Measurements from ENCODE around the gene OFD1.
"Not testable (repeated sequence)": the region's sequence is repeated elsewhere in the genome, so short reads cannot be mapped to it uniquely, and the experiment has no call there.

The OFD1 gene

DNA sequence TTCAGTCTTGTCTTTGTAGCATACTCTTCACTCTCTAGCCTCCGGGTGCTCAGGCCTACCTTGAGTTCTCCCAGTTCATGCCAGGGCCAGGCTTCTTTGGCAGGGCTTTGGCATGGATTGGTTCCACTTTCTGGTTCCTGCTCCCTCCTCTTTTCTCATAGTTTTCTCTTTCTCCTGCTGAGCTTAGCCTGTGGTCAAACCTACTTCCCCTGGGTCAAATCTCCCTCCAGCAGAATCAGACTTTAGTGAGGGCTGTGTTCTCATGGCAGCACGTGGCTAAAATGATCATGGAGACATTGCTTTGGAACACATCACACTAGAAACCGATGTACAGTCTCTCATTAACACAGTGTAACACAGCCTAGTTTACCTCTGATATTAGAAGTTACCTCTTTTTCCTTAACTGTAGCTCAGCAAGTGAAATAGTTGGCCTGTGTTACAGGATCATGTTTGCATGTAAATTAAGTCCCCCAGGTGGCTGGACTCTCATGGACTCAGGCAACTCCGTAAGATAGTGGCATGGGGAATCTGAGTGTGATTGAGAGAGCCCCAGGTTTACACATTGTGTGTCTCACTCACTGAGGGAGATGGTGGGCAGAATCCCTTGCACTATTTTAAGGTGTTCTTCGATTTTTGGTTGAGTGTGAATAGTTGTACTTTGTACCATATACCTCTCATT, 32.3 kb upstream of the OFD1 start:
- DNase-seq = no peak

DNA sequence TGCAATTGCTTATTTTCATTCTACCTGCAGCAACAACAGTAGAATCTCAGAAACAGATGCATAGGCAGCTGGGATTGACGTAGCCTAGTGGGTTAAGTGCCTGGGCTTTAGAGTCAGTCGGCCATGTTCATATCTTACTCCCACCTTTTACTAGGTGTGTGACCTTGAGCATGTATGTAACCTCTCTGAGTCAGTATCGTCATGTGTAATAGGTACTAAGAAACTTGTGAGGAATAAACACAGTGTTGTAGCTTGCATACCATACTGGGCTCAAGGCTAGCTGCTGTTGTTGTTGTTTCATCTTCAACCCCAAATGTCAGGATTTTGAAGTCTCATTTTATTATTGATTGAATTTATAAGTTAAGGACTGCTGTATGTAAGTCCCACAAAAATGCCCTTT, 31.4 kb upstream of the OFD1 start:
- no peak for DNase-seq

DNA sequence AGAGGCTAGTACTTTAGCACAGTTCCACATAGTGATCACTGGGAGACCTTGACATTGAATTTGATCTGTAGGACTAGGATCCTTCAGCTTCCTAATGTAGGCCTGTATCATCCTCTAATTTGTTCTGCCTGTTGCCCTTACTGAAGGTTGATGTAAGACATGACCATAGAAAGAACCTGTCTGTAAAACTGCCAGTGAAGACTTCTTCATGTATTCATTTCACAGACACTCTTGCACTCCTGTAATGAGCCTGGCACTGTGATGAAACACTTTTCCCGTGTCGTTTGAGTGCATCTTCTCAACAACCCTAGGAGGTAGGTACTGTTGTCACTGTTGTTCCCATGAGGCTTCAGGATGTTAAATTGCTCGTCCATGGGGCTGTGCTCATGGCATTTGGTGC, 31.0 kb upstream of the OFD1 start:
- no peak for DNase-seq

DNA sequence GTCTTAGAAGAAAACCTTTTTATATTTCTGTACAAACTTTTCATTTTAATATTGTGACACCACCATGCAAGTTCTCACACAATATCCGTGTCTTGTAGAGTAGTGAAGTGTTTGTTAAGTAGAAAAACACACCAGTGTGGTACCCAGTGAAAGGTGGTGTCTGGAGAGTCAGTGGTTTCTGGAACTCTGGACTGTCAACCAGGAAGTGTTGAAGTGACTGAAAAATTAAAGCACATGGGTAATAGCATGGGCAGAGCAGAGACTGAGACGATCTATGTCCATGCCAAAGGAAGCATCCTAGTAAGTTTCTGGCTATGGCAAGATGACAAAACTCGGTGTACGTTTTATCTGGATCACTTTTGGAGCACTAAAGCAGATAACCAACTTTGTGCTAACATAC, 23.4 kb upstream of the OFD1 start:
- DNase-seq = no peak

DNA sequence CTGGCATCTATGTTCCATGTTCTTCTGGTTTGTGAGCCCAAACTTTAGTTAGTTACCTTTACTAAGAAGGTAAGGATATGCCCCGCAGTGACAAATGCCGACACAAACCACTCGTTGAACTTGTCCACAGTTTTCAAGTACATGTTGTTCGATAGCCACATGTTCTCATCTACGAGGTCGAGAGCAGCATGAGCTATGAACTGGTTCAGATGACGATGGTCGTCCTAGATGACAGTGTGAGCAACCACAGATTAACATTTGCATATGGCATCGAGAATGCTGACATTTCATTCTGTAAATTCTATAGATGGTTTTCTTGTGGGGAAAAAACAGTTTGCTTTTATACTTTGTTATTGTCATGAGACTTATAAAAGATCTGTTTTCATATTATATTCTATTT, 18.1 kb upstream of the OFD1 start:
- DNase-seq = no peak

DNA sequence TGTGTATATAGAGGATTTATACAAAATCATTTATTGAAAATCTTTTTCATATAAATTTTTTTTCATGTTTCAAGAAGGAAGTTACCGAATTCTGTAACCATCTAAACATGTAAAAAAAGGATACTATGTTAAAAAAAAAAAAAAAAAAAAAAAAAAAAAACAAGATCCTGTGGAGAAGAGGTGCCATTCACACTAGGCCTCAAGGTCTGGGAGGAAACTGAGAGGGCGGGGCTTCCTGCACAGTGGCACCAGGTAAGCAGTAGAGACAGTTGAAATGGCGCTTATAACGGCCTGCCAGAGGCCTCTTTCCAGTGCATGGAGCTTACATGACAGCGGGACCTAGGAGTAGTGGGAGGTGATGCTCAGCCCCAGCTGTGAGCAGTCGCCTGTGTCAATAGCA, 17.6 kb upstream of the OFD1 start:
- no peak for DNase-seq

DNA sequence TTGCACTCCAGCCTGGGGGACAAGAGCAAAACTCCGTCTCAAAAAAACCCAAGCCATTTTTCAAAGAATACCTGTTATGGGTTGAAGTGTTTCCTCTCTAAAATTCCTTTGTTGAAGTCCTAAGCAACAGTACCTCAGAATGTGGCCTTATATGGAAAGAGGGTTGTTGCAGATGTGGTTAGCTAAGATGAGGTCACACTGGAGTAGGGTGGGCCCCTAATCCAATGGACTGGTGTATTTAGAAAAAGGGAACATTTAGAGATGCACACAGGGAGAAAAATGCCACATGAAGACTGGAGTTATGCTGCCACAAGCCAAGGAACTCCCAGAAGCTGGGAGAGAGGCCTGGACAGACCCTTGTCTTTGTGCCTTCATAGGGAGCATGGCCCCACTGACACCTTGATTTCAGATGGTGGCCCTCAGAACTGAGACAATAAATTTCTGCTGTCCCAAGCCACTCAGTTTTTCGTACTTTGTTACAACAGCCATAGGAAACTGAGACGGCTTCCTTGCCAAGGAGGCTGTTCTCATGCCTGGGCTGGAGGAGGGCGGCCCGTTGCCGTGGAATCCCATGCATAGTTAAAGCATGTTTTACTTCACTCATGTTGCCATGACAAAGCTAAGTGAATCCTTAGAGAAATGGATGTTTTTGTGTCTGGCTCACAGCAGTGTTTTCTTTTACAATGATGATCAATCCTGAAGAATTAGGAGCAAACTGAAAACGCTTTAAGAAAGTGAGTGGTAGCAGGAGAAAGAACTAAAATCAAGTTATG, 16.7 kb upstream of the OFD1 start:
- DNase-seq = no peak

DNA sequence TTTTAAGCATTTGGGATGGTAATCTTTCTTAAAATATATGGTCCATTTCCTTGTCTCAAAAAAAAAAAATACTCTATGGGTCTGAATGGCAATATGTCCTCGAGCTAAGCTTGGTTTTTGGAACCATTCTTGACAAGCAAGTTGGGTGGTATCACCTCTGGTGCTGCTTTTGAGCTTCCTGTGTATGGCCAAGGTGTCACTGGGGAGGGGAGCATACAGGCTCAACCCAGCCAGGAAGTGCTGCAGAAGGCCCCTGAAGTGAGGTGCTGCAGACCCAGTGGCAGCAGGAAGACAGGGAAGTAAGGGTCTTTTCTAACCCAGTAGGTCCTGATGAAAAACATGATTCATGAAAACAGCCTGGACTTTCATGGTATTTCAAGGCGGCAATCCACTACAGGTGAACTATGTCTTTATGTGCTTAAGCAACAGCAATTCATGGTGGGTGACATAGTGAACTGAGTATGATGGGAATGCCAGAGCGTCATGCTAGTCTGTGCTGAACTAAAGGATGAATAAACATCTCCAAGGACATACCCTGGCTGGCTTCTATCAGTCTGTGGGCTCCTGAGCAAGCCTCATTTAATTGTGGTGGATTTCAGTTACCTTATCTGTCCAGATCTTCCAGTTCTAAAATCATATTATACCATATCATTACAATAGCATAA, 15.2 kb upstream of the OFD1 start:
- DNase-seq = no peak

DNA sequence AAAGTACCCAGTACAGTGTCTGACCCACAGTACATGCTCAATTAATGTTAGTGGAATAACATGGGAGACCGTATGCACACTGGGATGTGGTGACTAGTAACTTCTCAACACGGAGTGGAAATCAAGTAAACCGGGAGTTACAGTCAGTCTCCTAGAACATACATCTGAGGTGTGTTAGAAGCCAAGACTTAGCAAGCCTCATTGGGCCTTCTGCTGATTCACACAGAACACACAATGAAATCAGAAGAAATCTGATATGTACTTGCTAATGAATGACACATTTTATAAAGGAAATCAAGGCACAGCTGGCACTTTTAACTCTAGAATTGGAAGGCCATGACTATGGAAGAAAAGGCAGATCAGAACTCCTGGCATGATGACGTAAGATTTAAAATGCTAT, 13.2 kb upstream of the OFD1 start:
- DNase-seq = no peak

DNA sequence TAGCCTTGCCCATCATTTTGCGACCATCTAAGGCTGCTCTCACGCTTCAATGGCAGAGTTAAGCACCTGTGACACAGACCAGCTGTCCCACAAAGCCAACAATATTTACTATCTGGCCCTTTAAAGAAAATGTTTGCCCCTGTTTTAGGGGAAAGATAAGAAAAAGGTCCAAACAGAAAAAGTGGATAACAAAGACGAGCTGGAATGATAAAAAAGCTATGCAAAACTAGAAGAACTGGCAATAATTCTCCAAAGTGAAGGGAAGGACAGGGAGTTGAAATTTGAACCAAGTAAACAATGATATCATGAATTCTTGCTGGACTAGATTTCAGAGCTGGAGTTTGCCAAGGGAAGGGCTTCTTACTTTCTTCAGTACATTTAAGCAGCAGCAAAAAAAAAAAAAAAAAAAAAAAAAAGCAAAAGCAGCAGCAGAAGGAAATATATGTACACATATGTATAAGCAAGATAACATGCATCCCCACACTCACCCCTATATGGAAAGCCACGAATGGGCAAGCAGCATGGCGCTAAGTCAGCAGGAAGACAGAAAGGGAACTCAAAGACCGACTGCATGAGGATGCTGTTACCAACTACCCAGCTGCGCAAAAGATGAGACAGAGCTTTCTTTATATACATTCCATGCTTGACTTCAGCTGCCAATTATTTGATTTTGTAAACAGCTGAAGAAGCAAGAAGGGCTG, 12.6 kb upstream of the OFD1 start:
- no peak for DNase-seq

DNA sequence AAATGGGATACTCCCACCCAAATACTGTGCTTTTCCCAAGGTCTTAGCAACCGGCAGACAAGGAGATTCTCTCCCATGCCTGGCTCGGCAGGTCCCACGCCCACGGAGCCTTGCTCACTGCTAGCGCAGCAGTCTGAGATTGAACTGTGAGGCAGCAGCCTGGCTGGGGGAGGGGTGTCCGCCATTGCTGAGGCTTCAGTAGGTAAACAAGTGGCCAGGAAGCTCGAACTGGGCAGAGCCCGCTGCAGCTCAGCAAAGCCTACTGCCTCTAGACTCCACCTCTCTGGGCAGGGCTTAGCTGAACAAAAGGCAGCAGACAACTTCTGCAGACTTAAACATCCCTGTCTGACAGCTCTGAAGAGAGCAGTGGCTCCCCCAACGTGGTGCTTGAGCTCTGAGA, 9.7 kb upstream of the OFD1 start:
- not testable (repeated sequence) for DNase-seq

DNA sequence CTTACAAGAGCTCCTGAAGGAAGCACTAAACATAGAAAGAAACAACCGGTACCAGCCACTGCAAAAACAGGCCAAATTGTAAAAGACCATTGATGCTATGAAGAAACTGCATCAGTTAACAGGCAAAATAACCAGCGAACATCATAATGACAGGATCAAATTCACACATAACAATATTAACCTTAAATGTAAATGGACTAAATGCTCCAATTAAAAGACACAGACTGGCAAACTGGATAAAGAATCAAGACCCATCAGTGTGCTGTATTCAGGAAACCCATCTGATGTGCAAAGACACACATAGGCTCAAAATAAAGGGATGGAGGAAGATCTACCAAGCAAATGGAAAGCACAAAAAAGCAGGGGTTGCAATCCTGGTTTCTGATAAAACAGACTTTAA, 8.0 kb upstream of the OFD1 start:
- DNase-seq = not testable (repeated sequence)

DNA sequence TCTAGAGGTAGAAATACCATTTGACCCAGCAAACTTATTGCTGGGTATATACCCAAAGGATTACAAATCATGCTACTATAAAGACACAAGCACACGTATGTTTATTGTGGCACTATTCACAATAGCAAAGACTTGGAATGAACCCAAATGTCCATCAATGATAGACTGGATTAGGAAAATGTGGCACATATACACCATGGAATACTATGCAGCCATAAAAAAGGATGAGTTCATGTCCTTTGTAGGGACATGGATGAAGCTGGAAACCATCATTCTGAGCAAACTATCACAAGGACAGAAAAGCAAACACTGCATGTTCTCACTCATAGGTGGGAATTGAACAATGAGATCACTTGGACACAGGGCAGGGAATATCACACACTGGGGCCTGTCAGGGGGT, 4.0 kb upstream of the OFD1 start:
- not testable (repeated sequence) for DNase-seq

DNA sequence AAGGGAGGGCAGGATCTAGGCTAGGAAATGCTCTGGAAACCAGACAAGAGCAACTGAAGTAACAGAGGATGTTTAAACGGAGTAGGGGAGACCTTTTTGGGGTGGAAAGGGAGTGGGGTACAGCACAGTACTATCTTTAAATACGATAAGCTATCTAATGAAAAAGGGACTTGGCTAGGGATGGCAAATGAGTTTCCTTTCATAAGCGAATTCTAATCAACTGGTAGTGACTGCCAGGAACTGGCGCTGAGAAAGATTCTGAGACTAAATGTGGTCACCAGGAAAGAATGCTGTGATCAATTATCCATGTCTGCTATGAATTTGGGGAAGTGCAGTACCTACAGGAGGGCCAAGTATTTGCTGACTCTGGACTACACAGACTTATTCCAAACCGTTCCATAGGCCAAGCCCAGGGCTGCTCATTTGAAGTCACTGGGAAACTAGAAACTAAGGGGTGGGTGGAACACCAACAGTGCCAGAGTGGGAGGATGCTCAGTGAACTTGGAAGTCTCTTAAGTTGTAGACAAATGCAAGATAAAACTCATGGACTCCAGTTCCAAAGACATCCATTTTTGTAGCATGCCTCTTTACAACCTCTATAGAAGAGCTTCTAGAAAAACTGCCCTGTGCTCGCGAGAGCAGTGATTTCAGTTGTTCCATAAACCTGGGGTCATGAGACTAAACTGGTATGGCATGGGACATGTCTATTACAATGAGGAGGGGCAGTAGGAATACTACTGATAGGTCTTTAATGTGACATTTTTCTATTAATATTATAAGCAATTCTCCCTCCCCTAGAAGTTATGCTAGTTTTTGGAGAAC, 2.1 kb upstream of the OFD1 start:
- no peak for DNase-seq

DNA sequence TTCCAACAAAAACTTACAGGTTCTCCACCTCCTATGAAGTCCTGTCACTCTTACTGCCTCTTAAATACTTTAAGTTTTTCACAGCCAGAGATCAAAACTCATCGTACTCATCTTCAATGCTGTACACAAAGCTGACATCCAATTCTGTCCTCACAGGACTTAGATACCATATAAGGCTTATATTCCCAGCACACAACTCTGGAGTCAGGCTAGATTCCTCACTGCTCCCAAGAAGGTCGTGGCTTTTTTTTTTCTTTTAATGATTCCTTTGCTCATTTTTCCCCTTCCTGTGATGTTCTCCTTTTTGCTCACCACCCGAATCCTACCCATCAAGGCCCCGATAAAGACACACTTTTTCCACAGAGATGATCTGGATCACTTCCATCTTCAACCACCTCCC, 1.0 kb upstream of the OFD1 start:
- no peak for DNase-seq

DNA sequence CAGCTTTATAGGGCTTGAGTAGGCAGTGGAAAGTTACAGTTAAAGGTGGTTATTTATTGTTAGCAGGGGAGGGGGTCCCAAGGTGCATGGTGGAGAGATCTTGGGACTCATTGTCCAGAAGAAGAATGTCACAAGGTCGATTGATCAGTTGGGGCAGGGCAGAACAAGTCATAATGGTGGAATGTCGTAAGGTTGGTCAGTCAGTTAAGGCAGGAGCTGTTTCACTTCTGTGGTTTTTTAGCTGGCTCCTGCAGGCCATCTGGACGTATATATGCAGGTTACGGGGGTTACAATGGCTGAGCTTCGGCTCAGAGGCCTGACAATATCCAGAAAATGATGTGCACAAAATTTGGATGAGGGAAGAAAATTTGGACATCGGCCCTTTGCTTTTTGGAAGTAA, 7.1 kb downstream of the OFD1 start:
- DNase-seq = no peak

DNA sequence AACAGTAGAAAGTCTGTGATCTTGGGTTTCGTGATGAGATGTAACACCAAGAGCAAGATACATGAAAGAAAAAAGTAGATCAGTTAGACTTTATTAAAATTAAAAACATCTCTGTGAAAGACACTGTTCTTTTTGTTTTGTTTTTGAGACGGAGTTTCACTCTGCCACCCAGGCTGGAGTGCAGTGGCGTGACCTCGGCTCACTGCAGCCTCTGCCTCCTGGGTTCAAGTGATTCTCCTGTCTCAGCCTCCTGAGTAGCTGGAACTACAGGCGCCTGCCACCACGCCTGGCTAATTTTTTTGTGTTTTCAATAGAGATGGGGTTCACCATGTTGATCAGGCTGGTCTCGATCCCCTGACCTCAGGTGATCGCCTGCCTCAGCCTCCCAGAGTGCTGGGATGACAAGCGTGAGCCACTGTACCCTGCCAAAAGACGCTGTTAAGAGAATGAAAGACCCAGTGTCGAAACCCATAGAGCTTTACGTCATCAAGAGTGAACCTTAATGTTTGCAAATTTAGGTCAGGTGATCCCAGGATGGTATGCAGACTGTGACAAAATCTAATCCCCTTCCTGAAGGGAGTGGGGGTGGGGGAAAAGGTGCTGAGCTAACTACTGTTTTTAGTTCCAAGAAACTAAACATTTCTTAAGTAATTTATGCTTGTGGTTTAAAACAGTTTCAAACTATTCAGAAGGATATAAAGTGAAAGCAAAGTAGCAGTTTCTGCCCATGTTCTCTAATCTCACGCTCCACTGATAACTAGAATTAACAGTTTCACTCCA, 8.0 kb downstream of the OFD1 start:
- DNase-seq = no peak

DNA sequence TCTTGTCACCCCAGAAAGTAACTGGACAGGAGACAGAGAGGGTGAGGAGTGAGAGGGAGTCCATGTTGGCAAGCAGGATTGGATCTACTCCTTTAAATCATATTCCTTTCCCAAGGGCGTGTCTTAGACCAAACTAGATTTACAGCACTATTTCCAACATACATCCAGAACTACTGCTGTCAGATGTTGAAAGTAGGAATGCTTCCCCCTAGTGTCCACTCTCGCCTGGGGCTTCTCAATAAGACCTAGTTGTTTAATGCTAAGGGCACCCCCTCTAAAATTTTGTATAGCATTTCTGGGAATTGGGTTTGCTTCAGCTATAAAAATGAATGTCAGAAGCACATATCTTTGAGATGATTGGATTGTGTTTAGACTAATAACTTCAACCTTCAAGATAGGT, 13.3 kb downstream of the OFD1 start:
- DNase-seq = peak; percentile 23

DNA sequence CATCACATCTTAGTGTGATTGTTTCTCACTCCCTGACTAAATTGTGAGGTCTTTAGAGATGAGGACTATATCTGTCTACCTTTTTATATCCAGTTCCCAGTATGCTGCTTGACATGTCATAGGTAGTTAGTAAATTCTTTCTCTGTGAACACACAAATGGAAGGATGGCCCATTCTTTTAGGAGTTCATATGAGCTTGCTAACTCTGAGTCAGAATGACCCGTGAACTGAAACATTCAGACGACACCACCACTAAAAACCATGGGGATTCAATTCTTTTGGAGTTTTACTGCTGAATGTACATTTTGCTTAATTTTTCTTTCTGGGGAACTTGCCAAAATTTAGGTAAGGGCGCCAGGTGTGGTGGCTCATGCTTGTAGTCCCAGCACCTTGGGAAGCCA, 13.9 kb downstream of the OFD1 start:
- DNase-seq = no peak

DNA sequence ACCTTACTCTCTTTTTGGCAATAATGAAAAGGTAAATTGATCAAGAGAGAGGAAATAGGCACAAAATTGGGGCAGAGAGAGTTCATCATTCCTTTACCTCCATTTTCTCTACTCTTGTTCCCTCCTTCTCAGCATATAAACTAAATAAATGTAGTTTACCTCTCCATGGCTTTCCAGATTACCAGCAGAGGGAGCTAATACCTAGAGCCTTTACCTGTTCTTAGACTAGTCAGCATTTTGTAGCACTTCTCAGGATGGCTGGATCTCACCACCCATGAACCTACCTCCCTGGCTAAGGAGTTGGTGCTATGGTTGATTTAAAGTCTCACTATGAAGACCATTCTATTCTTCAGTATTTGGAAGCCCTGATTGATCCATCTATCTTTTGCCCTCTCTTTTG, 15.7 kb downstream of the OFD1 start:
- DNase-seq = peak; percentile 58

DNA sequence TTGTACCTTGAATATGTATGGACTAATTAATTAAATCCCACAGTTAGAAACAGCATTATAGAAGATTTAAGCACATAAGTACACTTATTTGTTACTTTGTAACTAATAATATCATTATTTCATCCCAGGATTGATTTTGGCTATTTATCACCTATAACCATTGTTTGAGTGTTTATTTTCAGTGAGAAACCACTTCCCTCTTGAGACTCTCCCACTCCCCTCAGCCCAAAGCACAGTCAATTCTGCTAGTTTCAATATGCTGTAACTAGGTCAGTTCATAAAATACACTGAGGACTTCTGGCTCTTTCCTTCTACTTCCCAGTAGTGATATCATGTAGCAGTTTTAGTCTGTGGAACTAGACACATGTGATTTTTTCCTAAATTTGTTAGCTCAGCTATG, 16.3 kb downstream of the OFD1 start:
- DNase-seq = no peak

DNA sequence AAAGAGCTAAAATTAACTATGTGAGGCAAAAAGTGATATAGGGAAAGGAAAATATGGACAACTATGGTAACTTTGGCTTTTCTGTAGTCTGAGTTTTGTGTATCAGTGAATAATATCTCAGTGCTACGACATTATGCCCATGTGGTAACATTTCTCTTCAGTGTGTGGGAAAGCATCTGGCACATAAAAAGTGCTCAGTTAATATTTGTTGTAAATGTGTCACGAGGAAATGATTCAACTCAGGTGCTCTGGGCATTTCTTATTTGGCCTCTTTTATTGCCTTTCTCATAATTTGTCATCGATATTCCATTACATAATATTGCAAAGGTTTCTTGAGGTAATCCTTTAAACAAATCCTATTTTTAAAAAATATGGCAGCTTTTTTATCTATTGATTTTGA, 17.6 kb downstream of the OFD1 start:
- DNase-seq = no peak

Measured in NCI-H2227 treated with DMSO at 0.1 percent for 48 hours (cell line).